Middle frontal gyrus (tissue), 1 donor: ENCODE data around the gene TCFL5.

ENCODE experiments used
- DNase-seq: peaks from one replicate; pipeline ENCODE4 v3.0.0-alpha.2; 2015; ENCODE audit warnings: low spot score; ENCODE audit errors: extremely low spot score

The TCFL5 gene

DNA sequence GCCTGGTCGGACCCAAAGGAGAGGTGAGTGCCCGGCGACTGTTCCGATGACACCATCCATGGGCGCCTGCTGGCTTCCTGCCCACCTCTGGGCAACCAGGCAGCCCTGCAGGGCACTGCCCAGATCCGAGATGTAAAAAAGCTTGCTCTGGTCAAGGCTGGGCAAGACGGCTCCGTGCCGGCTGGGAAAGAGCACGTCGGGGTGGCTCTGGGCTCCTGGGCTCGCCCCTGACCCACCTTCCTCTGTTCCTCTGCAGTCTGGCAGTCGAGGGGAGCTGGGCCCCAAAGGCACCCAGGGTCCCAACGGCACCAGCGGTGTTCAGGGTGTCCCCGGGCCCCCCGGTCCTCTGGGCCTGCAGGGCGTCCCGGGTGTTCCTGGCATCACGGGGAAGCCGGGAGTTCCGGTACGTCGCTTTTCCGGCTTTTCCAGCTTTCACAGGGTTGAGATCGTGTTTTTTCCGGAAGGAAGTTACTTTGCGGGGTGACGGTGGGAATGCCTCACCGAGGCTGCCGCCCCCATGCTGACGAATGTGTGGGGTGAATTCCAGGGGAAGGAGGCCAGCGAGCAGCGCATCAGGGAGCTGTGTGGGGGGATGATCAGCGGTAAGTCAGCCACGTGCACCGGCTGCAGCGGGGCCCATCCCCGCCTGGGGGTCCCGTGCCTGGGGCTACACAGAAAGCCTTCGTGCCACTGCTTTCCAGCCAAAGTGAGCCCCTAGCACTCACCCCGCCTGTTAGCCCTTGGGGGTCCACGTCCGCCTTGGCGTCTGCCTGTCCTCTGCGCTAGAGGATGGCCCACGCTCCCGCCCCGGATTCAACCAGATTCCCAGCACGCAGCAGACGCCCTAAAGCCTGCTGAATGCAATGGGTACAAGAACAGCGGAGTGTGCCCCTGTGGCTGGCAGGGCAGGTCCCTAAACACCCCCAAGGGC lies 25.4 kb downstream of the TCFL5 start:
- DNase-seq = no peak

DNA sequence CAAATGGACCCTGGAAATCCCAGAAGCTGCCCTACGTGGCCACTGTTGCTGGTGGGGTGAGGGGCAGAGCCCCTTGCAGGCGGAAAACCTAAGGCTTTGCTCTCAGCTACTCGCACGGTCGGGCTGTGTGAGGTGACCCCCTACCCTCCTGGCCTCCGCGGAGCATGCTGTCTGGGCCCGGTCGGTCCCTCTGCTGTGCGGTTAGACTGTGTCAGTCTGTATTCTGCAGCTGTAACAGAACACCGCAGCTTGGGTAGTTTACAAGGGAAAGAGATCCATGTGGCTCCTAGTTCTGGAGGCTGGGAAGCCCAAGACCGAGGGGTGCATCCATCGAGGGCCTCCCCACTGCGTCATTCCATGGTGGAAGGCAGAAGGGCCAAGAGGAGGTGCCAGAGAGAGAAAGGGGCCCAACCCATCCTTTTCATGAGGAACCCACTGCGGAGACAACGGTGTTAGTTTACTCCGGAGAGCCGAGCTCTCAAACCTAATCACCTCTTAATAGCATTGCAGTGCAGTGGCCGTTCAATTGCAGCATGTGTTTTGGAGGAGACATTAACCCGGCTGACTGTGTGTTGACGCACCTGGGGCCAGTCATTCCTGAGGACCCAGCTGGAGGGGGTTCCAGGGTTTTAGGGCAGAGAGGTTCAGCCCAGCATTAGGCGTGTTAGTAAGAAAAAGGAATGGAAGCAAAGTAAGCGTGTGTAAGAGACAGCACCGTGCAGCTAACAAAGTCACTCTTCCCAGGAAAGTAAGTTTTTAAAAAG lies 26.5 kb downstream of the TCFL5 start:
- no peak for DNase-seq

GRCh38 chr20:62832951-62833391 lies 28.7 kb downstream of the TCFL5 start:
- DNase-seq = no peak

DNA sequence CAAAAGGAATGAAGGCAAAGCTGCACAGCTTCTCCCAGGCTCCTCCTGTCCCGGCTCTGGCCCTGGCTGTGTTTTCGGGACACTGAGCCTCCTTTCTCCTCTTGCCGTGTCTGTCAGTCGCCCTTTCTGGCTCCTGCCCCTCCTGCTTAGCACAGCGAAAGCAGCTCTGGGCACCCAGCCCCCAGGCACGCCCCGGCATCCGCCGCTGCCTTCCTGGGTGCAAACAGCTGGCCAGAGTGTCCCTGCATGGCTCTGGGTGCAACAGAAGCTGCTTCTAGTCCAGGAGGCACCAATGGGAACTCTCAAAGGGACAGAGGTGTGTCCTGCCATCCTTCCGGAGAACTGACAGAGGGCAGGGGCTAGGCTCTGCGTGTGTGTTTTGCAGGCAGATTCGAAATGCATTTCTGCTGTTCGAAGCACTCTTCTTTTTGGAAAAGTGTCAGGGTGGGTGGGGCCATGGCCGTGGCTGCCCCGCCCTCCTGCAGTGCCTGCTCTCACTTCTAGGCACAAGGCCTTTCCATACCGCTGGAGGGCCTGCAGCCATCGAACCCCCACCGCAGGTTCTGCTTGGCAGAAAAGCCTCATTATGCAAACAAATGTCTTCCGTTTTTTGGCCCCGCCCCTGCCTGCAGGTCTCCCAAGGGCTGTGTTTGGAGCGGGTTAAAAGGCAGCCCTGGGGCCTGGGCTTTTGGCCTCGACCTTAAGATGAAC lies 29.3 kb downstream of the TCFL5 start:
- DNase-seq = no peak

DNA sequence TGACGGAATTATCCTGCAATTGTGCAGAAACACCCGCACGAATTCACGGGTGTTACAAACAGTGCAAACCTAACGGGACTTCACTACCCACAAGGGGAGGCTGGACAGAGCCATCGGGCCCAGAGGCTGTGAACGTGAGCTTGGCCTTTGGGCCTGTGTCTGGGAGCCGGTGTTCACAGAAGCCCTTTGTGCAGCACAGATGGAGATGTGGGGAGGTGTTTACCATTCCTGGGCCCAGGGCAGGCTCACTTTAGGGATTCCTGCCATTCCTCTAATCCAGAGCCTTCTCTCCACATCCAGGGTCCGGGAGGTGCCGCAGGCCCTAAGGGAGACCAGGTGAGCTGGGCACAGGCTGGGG lies 29.8 kb downstream of the TCFL5 start:
- DNase-seq = no peak

DNA sequence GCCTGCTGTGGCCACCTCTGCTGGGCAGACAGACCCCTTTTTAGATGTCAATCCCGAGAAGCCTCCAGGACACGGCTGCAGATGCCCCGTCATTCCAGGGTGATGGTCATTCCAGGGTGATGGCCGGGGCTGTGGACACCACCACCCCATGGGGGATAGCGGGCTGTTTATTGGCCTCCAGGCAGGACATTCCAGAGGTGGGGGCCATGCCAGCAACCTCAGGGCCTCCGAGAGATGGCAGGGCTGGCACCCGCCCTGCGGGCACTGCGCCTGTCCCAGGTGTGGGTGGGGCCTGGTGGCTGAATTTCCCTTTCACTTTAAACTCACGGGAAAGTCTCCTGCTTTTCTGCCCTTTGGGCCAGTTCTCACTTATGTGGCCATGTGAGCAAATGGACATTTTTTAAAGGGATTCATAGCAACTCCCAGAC lies 30.2 kb downstream of the TCFL5 start:
- no peak for DNase-seq

DNA sequence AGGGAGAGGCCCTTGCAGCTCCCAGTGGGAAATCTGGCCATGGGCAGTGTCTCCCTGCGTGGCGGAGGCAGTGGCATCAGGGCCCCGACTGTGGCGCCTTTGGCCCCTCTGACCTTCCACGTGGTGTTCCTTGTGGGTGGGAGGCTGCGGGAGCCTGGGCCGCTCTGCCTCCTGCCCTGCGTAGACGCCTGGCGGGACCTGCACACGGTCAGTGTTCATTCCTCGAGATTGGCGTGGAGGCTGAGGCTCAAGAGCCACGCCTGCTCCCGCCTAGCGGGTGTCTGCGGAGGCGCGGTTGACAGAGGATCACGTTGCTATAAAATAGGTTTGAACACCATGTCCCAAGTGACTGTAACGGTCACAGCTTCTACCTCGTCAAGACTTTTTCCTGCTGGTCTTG lies 30.8 kb downstream of the TCFL5 start:
- no peak for DNase-seq

GRCh38 chr20:62830251-62830650 lies 31.4 kb downstream of the TCFL5 start:
- no peak for DNase-seq

DNA sequence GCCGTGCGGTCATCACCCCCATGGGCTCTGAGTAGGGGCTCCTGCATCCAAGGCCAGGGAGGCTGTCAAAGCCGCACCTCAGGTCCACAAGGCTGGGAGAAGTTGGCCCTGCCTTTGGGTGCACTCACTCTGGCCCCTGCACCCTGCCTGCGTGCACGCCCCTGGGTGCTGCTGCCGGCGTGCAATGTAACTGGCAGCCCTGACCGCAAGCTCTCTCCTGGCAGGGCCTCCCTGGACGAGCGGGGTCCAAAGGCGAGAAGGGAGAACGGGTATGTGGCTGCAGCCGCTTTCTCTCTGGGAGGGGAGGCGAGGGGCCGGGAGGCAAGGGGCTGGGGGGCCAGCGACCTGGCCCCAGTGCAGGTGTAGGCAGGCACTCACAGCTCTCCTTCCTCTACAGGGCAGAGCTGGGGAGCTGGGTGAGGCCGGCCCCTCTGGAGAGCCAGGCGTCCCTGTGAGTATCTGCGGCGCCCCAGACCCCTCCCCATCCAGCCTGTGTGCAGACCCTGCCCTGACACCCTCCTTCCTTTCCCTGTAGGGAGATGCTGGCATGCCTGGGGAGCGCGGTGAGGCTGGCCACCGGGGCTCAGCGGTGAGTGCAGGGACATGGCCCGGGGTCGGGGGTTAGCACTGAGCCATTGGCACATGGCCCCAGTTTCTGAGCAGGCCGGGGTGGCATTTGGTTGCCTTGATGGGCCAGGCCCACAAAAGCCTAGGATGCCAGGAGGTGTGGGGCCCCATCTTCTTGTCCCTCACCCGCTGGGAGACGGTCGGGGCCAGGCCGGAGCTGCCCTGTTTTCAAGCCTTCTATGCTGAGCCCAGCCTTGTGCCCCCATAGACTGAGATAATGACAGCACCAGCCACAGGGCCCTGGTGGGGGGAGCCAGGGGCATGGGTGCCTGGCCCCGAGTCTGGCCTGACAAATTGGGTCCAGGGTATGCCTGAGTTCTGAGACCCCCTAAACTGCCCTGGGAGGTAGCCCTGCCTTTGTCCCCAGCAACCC lies 32.1 kb downstream of the TCFL5 start:
- no peak for DNase-seq

GRCh38 chr20:62828511-62829230 lies 33.0 kb downstream of the TCFL5 start:
- DNase-seq = no peak

DNA sequence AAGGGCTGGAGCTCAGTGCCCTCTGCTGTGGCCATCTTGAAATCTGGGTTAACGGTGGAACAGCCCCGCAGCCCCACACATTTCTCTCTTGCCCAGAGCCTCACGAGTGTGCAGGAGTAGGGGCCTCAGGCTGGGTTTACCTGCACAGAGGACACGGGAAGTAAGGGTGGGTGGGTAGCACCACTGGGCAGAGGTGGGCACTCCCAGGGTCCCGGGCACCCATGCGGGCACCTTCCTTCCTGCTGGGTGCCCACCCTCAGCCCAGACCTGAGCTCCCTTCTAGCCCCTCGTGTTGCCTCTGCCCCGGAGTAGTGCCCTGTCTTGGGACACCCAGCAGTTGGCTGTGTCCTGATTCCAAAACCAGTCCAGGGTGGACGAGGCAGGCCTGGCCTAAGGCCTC lies 33.6 kb downstream of the TCFL5 start:
- no peak for DNase-seq

DNA sequence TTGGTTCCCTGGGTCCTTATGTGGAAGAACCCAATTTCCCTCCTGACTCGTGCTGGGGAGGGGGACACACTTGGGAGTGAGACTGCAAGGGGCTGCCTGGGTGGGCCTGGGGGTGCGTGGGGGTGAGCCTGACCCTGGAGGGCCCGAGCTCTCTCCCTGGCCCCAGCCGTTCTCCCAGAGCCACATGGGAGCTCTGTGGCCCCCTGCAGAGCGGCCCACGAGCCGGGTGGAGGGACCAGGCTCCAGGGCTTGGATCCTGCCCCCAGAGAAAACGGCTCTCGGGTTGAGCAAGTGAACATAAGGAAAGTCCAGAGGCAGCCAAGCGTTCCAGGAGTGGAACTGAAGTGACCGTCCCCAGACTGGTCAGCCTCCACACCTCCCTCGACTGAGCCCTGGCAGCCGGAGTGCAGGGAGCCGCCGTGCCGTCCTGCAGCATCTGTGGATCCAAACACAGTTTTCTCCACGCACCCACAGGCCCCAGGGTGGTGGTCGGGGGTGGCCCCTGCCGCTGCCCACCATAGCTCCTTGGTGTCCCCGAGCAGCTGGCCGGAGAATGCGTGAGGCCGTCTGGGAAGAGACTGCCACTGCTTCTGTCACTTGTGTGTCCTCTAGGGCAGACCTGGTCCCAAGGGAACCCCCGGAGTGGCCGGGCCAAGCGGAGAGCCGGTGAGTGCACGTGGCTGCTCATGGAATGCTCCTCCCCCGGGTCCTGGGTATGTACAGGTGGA lies 34.1 kb downstream of the TCFL5 start:
- no peak for DNase-seq

- DNase-seq = no peak
Measured at GRCh38 chr20:62826646-62827310, 34.8 kb downstream of the TCFL5 start.

GRCh38 chr20:62825986-62826645 lies 35.5 kb downstream of the TCFL5 start:
- no peak for DNase-seq

- no peak for DNase-seq
Measured at GRCh38 chr20:62825333-62825985, 36.2 kb downstream of the TCFL5 start.

- DNase-seq = no peak
Measured at GRCh38 chr20:62824476-62825332, 36.9 kb downstream of the TCFL5 start.
